Fibroblast of lung (primary cell): Measurements from ENCODE around the gene NUBP1.

Experiments used
- EZH2 ChIP-seq: IDR thresholded peaks from 2 replicates; pipeline ENCODE4 v1.5.1; 2012; ENCODE audit warnings: low read length, control low read depth, mild to moderate bottlenecking; ENCODE audit errors: missing control alignments
- TF ChIP-seq, protein P1 (sequence below), 2 donors: IDR thresholded peaks in 1 of 2; conservative IDR thresholded peaks in 1 of 2; 1 replicate in 1 of 2; 2 replicates in 1 of 2; pipeline ENCODE4 v1.5.1; 2011 to 2012; ENCODE audit warnings: low read length in 2 of 2, control low read depth in 1 of 2, inconsistent platforms in 1 of 2, low read depth in 1 of 2, mild to moderate bottlenecking in 1 of 2

DNA sequence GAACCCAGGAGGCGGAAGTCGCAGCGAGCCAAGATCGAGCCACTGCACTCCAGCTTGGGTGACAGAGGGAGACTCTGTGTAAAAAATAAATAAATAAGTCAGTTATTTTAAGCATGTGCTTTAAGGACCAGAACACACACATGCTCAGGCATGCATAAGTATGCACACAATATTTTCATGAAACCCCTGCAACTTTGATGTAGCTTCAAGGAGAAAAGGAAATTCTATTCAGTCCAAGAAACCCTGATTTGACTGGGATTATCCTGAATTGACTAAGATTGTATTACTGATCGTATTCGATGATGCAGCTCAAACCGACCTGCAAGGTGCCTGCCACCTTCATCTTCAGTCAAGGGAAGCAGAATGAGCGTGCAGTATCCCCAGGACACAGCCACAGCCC, 49.8 kb upstream of the NUBP1 start:
- TF ChIP-seq, protein P1, sequence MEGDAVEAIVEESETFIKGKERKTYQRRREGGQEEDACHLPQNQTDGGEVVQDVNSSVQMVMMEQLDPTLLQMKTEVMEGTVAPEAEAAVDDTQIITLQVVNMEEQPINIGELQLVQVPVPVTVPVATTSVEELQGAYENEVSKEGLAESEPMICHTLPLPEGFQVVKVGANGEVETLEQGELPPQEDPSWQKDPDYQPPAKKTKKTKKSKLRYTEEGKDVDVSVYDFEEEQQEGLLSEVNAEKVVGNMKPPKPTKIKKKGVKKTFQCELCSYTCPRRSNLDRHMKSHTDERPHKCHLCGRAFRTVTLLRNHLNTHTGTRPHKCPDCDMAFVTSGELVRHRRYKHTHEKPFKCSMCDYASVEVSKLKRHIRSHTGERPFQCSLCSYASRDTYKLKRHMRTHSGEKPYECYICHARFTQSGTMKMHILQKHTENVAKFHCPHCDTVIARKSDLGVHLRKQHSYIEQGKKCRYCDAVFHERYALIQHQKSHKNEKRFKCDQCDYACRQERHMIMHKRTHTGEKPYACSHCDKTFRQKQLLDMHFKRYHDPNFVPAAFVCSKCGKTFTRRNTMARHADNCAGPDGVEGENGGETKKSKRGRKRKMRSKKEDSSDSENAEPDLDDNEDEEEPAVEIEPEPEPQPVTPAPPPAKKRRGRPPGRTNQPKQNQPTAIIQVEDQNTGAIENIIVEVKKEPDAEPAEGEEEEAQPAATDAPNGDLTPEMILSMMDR (conservative IDR thresholded peaks at IDR 0.05 in 1 of 2, IDR thresholded peaks at IDR 0.05 in 1 of 2; ENCODE audit: low read depth in 1 of 2, low read length in 2 of 2) = no peak
- no peak for TF ChIP-seq EZH2
